CD4-positive, alpha-beta T cell treated with Interleukin-6 at 100 ng/mL for 8 hours (primary cell): ENCODE data around the gene TBC1D22B.
"Not testable (repeated sequence)": the region's sequence is repeated elsewhere in the genome, so short reads cannot be mapped to it uniquely, and the experiment has no call there.

Experiments used
- DNase-seq: peaks from one replicate; pipeline ENCODE4 v3.0.0-alpha.2; 2020; ENCODE audit warnings: mixed read lengths, low spot score

TBC1D22B gene

GRCh38 chr6:37269105-37269504 lies 11.5 kb downstream of the TBC1D22B start:
- DNase-seq: no peak

- no peak for DNase-seq
These were observed 15.4 kb downstream of the TBC1D22B start for GRCh38 chr6:37272834-37273566.

GRCh38 chr6:37273690-37274089 lies 16.1 kb downstream of the TBC1D22B start:
- no peak for DNase-seq

- DNase-seq: no peak
These were observed 17.8 kb downstream of the TBC1D22B start for GRCh38 chr6:37275350-37275749.

GRCh38 chr6:37277001-37277409 lies 19.4 kb downstream of the TBC1D22B start:
- peak; percentile 4 for DNase-seq

GRCh38 chr6:37279366-37280134 lies 22.0 kb downstream of the TBC1D22B start:
- DNase-seq: no peak

GRCh38 chr6:37280162-37280887 lies 22.8 kb downstream of the TBC1D22B start:
- no peak for DNase-seq

- DNase-seq: no peak
These were observed 24.8 kb downstream of the TBC1D22B start for GRCh38 chr6:37282371-37282770.

GRCh38 chr6:37283268-37283667 lies 25.7 kb downstream of the TBC1D22B start:
- no peak for DNase-seq

- DNase-seq: no peak
These were observed 26.1 kb downstream of the TBC1D22B start for GRCh38 chr6:37283671-37284151.

- no peak for DNase-seq
These were observed 27.2 kb downstream of the TBC1D22B start for GRCh38 chr6:37284781-37285180.

- DNase-seq: no peak
These were observed 28.3 kb downstream of the TBC1D22B start for GRCh38 chr6:37285861-37286311.

GRCh38 chr6:37287519-37288157 lies 30.1 kb downstream of the TBC1D22B start:
- DNase-seq: no peak

- DNase-seq: no peak
These were observed 30.7 kb downstream of the TBC1D22B start for GRCh38 chr6:37288247-37288646.

GRCh38 chr6:37289931-37290330 lies 32.4 kb downstream of the TBC1D22B start:
- DNase-seq: peak; percentile 31

GRCh38 chr6:37293426-37293825 lies 35.9 kb downstream of the TBC1D22B start:
- DNase-seq: no peak

- not testable (repeated sequence) for DNase-seq
These were observed 40.1 kb downstream of the TBC1D22B start for GRCh38 chr6:37297637-37298036.

GRCh38 chr6:37298958-37299357 lies 41.4 kb downstream of the TBC1D22B start:
- DNase-seq: no peak

GRCh38 chr6:37299990-37300389 lies 42.4 kb downstream of the TBC1D22B start:
- no peak for DNase-seq

- no peak for DNase-seq
These were observed 44.6 kb downstream of the TBC1D22B start for GRCh38 chr6:37302086-37302686.

GRCh38 chr6:37303091-37303660 lies 45.6 kb downstream of the TBC1D22B start:
- no peak for DNase-seq
